Measurements from ENCODE around the gene ATP8B4. TPM values are rescaled to one million over a fixed set of nuclear protein-coding genes. Genes with fewer than 3 reads are reported as not detected.

Gene ATP8B4
- total RNA-seq, 1 experiment from 2014 or later = not detected

DNA sequence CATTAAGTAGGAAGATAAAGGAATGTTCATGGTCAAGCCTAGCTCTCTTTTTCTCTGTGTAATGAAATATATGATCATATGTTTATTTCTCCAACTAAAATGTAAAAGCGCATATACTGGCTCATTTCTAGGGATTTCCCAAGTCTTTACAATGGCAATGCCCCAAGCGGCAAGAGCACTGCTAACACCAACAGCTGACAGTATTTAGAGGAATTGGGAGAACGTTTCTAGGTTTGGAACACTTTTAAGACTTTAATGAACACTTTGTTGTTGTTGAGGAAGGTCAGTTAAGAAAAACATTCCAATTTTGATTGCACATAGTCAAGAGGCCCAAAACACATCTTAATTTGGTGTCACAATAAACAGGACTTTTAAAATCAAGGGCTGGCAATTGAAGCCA is 132.7 kb downstream of the ATP8B4 start:
- POLR2A ChIA-PET = no interaction called here
- intact Hi-C loops (cut with micrococcal nuclease; ENCODE audit: unreplicated experiment) (no loop called here), in situ Hi-C loops (cut with HindIII; ENCODE audit: low pct_unique_long_range_greater_than_20kb, low sequenced_read_pairs) (no loop called here)
- Histone ChIP-seq H3K9me3 (ENCODE audit: control insufficient read depth, insufficient read depth, low read depth, low read length) (no peaks in the 10 kb centered on the region), H3K4me1 (ENCODE audit: control insufficient read depth, insufficient read depth, low read length) (no peaks in the 10 kb centered on the region), H3K4me3 (ENCODE audit: low read depth in 2 of 2, low read length in 2 of 2) (no peak overlapping the region), H3K36me3 (ENCODE audit: control insufficient read depth, insufficient read depth, low read length) (no peaks in the 10 kb centered on the region), H3K27ac (ENCODE audit: low read length) (no peak overlapping the region), H3K27me3 (ENCODE audit: control insufficient read depth, insufficient read depth, low read length) (no peaks in the 10 kb centered on the region)
- no peak for DNase-seq (ENCODE audit: low read depth, low spot score)
- no peak for ATAC-seq
- CTCF ChIA-PET = no interaction called here
- BruUV-seq (replicated peaks) = no TSS peak
- TF ChIP-seq POLR2AphosphoS5 (IDR thresholded peaks at IDR 0.05; ENCODE audit: low read depth, low read length) (no peak), TCF7L2 (IDR thresholded peaks at IDR 0.05; ENCODE audit: low read depth, low read length) (no peak), SIN3A (IDR thresholded peaks at IDR 0.05; ENCODE audit: borderline replicate concordance, insufficient read depth, low read depth, low read length) (no peak)
- TF ChIP-seq, protein P1, sequence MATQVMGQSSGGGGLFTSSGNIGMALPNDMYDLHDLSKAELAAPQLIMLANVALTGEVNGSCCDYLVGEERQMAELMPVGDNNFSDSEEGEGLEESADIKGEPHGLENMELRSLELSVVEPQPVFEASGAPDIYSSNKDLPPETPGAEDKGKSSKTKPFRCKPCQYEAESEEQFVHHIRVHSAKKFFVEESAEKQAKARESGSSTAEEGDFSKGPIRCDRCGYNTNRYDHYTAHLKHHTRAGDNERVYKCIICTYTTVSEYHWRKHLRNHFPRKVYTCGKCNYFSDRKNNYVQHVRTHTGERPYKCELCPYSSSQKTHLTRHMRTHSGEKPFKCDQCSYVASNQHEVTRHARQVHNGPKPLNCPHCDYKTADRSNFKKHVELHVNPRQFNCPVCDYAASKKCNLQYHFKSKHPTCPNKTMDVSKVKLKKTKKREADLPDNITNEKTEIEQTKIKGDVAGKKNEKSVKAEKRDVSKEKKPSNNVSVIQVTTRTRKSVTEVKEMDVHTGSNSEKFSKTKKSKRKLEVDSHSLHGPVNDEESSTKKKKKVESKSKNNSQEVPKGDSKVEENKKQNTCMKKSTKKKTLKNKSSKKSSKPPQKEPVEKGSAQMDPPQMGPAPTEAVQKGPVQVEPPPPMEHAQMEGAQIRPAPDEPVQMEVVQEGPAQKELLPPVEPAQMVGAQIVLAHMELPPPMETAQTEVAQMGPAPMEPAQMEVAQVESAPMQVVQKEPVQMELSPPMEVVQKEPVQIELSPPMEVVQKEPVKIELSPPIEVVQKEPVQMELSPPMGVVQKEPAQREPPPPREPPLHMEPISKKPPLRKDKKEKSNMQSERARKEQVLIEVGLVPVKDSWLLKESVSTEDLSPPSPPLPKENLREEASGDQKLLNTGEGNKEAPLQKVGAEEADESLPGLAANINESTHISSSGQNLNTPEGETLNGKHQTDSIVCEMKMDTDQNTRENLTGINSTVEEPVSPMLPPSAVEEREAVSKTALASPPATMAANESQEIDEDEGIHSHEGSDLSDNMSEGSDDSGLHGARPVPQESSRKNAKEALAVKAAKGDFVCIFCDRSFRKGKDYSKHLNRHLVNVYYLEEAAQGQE (IDR thresholded peaks at IDR 0.05; ENCODE audit: insufficient read depth in 1 of 2, low read depth in 2 of 2, low read length in 1 of 2) = no peak
- TF ChIP-seq, protein P2, sequence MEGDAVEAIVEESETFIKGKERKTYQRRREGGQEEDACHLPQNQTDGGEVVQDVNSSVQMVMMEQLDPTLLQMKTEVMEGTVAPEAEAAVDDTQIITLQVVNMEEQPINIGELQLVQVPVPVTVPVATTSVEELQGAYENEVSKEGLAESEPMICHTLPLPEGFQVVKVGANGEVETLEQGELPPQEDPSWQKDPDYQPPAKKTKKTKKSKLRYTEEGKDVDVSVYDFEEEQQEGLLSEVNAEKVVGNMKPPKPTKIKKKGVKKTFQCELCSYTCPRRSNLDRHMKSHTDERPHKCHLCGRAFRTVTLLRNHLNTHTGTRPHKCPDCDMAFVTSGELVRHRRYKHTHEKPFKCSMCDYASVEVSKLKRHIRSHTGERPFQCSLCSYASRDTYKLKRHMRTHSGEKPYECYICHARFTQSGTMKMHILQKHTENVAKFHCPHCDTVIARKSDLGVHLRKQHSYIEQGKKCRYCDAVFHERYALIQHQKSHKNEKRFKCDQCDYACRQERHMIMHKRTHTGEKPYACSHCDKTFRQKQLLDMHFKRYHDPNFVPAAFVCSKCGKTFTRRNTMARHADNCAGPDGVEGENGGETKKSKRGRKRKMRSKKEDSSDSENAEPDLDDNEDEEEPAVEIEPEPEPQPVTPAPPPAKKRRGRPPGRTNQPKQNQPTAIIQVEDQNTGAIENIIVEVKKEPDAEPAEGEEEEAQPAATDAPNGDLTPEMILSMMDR (IDR thresholded peaks at IDR 0.05) = no peak

DNA sequence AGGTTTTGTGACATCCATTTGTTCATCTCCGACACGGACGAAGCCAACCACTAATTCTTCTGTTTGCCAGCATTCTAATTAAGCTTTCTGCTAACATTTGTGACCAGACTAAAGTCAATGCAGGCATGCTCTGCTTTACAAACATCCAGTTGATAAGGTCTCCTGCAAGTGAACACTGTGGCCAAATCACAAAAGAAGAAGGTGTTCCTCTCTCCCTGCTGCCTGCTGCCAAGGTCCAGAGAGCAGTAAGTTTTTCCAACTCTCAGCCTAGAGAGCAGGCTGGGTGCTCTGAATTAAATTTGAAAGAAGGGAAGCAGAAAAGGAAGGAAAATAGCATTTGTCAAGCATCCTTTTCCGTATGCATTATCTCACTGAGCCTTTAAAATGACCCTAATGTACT is 133.6 kb downstream of the ATP8B4 start:
- Histone ChIP-seq H3K27ac (ENCODE audit: low read length) (no peak overlapping the region), H3K4me3 (ENCODE audit: low read depth in 2 of 2, low read length in 2 of 2) (no peak overlapping the region), H3K9me3 (ENCODE audit: control insufficient read depth, insufficient read depth, low read depth, low read length) (no peaks in the 10 kb centered on the region), H3K27me3 (ENCODE audit: control insufficient read depth, insufficient read depth, low read length) (no peaks in the 10 kb centered on the region), H3K36me3 (ENCODE audit: control insufficient read depth, insufficient read depth, low read length) (no peaks in the 10 kb centered on the region), H3K4me1 (ENCODE audit: control insufficient read depth, insufficient read depth, low read length) (no peaks in the 10 kb centered on the region)
- in situ Hi-C loops (cut with HindIII; ENCODE audit: low pct_unique_long_range_greater_than_20kb, low sequenced_read_pairs) (no loop called here), intact Hi-C loops (cut with micrococcal nuclease; ENCODE audit: unreplicated experiment) (no loop called here)
- POLR2A ChIA-PET = no interaction called here
- TF ChIP-seq, protein P1 (IDR thresholded peaks at IDR 0.05; ENCODE audit: insufficient read depth in 1 of 2, low read depth in 2 of 2, low read length in 1 of 2) = no peak
- TF ChIP-seq SIN3A (IDR thresholded peaks at IDR 0.05; ENCODE audit: borderline replicate concordance, insufficient read depth, low read depth, low read length) (no peak), POLR2AphosphoS5 (IDR thresholded peaks at IDR 0.05; ENCODE audit: low read depth, low read length) (no peak), TCF7L2 (IDR thresholded peaks at IDR 0.05; ENCODE audit: low read depth, low read length) (no peak)
- TF ChIP-seq, protein P2 (IDR thresholded peaks at IDR 0.05) = no peak
- no peak for DNase-seq (ENCODE audit: low read depth, low spot score)
- no TSS peak for BruUV-seq (replicated peaks)
- no peak for ATAC-seq
- CTCF ChIA-PET = no interaction called here

Data from Panc1 (cell line).